Vagina (tissue), 2 donors: Measurements from ENCODE around the gene LRRC8A.

Source experiments
- CTCF ChIP-seq, 3 experiments: fragments of 450-650 bp in 2 of 3; fragments of 200-600 bp in 1 of 3; sonication (generic) in 1 of 3; IDR thresholded peaks; one replicate each; pipeline ENCODE4 v1.5.1; 2017 to 2019; ENCODE audit warnings: antibody characterized with exemption in 3 of 3, mild to moderate bottlenecking in 2 of 3, moderate library complexity in 2 of 3
- POLR2A ChIP-seq, 2 donors: fragments of 450-650 bp; IDR thresholded peaks; one replicate each; pipeline ENCODE4 v1.6.1; 2017; ENCODE audit warnings: antibody characterized with exemption in 2 of 2, mild to moderate bottlenecking in 2 of 2, moderate library complexity in 2 of 2

DNA sequence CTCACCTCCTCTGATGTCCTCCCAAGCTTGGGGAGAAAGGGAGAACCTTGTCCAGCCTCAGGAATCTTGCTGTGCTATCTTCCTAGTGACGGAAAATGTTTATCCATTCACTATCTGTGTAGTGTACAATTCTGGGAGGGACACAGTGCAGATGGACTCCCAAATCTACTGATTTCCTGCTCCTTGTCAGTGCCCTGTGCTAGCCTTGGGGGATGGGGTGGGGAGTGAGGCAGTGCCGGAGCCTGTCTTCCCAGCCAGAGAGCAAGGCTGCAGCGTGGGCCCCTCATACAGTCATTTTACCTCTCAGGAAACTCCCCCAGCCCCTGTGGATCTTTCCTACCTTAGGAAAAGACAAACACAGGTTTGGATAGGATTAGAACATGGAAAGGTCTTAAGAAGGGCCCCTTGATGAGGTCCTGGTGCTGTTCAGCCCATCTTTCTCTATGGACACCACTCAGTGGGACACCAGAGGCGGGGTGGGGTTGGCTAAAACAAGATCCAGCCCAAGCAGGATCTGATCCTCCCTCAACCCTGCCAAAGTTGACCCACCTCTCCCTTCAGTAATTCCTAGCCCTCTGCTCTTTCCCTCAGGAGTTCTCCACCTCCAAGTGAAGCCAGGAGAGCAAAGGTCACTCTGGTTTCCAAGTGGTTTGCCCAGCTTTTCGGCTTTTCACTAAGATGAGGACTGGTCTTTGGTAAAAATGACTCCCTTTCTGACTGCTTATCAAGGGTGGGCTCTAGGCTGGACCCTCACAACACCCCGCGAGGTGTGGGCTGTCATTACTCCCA, 62.1 kb downstream of the LRRC8A start:
- no peak for TF ChIP-seq CTCF (IDR thresholded peaks at IDR 0.05)
- no peak for TF ChIP-seq POLR2A (IDR thresholded peaks at IDR 0.05)
